Measurements from ENCODE around the gene CAPN11. TPM values are rescaled to one million over a fixed set of nuclear protein-coding genes. Genes with fewer than 3 reads are reported as not detected.

The CAPN11 gene
- total and polyA plus RNA-seq, 9 of the 15 experiments (the other 6 are each of a cell fraction or from before 2014, with no cell fraction given): 0.03 to 0.61 (median 0.17) TPM; not detected in 1

- TF ChIP-seq SFPQ (IDR thresholded peaks at IDR 0.05; ENCODE audit: low read depth, low read length): no peak
- TF ChIP-seq ADNP (tag; IDR thresholded peaks at IDR 0.05): peak; percentile 65; the same call in 1 of the 2 replicates
- TF ChIP-seq FOS (IDR thresholded peaks at IDR 0.05; ENCODE audit: extremely low read depth, insufficient read length): peak; percentile 63
- TF ChIP-seq HDAC2 (IDR thresholded peaks at IDR 0.05): peak; percentile 27; the same call in 1 of the 2 replicates
- TF ChIP-seq MAFG (tag; conservative IDR thresholded peaks at IDR 0.05): 0 out of 2 replicates have a peak, but pooled peaks have one; percentile 18
- peak; percentile 53 for TF ChIP-seq EP300 (IDR thresholded peaks at IDR 0.05; ENCODE audit: low read length)
- TF ChIP-seq FOSL1 (tag; conservative IDR thresholded peaks at IDR 0.05): peak; percentile 93
- TF ChIP-seq SMARCE1 (IDR thresholded peaks at IDR 0.05): peak; percentile 95
- TF ChIP-seq NCOR1 (IDR thresholded peaks at IDR 0.05): peak; percentile 49; the same call in 1 of the 2 replicates
- TF ChIP-seq CEBPB (tag; IDR thresholded peaks at IDR 0.05): peak; percentile 34; the same call in 1 of the 2 replicates
- TF ChIP-seq KLF6 (CRISPR knock-in tag; IDR thresholded peaks at IDR 0.05; ENCODE audit: borderline replicate concordance): no peak
- TF ChIP-seq C11orf30 (IDR thresholded peaks at IDR 0.05; ENCODE audit: low read depth): peak; percentile 41; the same call in 1 of the 2 replicates
- no peak for TF ChIP-seq MAFK (IDR thresholded peaks at IDR 0.05; ENCODE audit: low read length)
- peak; percentile 91 for TF ChIP-seq DPF2 (IDR thresholded peaks at IDR 0.05)
- TF ChIP-seq TAF9B (IDR thresholded peaks at IDR 0.05; ENCODE audit: partially characterized antibody): peak; percentile 40
- no peak for TF ChIP-seq ZNF324 (CRISPR knock-in tag; IDR thresholded peaks at IDR 0.05)
- no peak for TF ChIP-seq TAF15 (IDR thresholded peaks at IDR 0.05; ENCODE audit: low read depth, low read length)
- TF ChIP-seq BHLHE40 (IDR thresholded peaks at IDR 0.05; ENCODE audit: low read length): 0 out of 2 replicates have a peak, but pooled peaks have one; percentile 31
- TF ChIP-seq ZBTB2 (IDR thresholded peaks at IDR 0.05): peak; percentile 40; the same call in 1 of the 2 replicates
- no peak for TF ChIP-seq TAF1 (IDR thresholded peaks at IDR 0.05; ENCODE audit: control insufficient read depth, extremely low read depth, insufficient read depth, low read length, severe bottlenecking)
- peak; percentile 90 for TF ChIP-seq JUN (IDR thresholded peaks at IDR 0.05; ENCODE audit: borderline replicate concordance, low read depth, low read length)
- no peak for TF ChIP-seq JUN (CRISPR knock-in tag; IDR thresholded peaks at IDR 0.05; ENCODE audit: borderline replicate concordance)
- TF ChIP-seq AFF1 (IDR thresholded peaks at IDR 0.05; ENCODE audit: low read depth in 1 of 2, partially characterized antibody in 2 of 2): peak in 1 of 2 experiments; percentile 38
These were observed 45.3 kb downstream of the CAPN11 start (continued) for GRCh38 chr6:44203955-44204354.

All from K562 (cell line).